Renal cortical epithelial cell (primary cell): ENCODE results near the gene ROBO3. TPM values are rescaled to one million over a fixed set of nuclear protein-coding genes. Genes with fewer than 3 reads are reported as not detected.
A peak's percentile ranks its signal among the peaks of the same experiment; 100 is the strongest.

Experiments
- DNase-seq: peaks from one replicate; pipeline ENCODE4 v3.0.0-alpha.2; 2011; ENCODE audit warnings: low read depth
- total RNA-seq: library from RNA; depleted of rRNA; stranded (reverse); fragments of >200 nt; gene quantifications from 2 replicates; pipeline ENCODE4 v1.2.3, GENCODE V29; 2014

Gene ROBO3
- total RNA-seq, 1 donor from 2014 or later = 7.3 TPM

DNA sequence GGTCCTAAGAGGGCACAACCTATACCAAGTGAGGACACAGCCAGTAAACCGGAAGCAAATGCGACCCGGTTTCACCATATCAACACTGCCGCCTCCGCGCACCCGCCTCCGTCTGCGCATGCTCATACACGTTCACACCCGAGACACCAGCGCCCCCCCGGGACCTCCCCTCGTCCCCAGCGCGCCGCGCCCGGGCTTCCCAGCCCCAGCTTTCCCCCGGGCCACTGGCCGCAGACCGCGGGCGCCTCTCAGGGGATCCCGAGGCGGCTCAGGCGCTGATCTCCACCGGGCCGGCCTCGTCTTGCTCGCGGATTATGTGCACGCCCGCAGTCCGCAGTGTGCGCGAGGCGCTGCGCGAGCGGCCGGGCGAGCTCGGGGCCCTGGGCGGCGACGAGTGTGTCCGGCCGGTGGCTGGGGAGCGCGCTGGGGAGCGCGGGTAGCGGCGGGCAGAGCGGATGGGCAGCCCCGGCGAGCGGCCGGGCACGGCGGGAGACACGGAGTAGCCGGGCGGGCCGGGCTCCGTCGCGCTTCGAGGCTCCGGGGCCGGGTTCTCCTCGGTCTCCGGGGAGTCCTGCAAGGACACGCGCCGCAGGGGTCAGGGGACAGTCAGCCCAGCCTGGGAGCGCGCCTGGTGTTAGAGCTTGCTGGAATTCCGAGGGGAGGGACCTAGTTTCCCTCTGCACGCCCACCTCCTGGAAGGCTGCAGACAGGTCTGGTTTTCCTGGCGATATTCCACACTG, 55.8 kb downstream of the ROBO3 start:
- peak; percentile 26 for DNase-seq

- no peak for DNase-seq
Measured at GRCh38 chr11:124922831-124923230, 57.6 kb downstream of the ROBO3 start.

DNA sequence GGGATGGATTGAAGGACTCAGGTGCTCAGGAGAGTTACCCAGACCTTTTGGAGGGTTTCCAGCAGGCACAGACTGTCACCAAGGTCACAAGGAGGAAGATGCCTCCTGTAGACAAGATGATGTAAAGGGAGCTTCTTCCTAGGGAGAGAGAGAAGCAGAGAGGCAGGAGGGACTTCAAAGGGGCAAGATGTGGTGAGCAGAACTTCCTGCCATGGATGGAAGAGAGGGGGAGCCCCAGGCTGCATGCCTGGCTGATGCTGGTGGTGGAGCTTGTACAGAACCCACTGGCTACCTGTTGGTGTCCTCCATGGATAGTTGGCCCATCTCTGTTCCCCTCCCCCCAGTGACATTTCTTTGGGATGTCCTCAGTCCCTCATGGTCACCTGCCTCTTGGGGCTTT, 58.1 kb downstream of the ROBO3 start:
- no peak for DNase-seq

DNA sequence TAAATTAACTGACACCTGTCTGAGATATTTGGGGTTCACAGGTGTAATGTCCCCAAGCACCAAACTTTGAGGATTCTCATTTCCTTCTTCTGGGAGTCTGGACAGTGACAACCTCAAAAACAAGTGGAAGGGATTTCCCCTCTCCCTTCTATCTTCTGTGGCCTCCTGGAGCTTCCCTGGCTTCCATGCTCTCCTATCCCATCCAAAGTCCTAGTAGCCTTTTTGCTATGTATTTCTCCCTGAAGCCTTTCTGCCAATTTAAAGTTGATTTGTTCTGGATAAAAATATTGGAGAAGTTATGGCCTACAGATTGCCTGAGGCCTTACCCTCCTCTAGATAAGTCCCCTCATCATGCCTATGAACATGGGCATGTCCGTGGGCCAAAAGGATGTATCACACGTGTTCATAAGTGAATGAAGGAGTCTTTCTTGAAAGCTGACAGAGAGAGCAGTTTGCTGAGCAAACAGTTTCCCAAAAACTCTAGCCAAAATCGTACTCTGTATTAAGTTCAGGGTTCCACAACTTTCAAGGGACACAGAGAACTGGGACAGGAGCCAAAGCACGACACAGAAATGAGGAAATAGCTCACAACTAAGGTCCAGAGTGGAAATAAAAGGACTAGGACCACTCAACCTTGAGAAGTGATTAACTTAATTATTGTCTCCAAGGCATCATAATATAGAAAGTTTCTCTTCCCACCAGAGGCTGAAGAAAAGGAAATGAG, 63.9 kb downstream of the ROBO3 start:
- peak; percentile 4 for DNase-seq

- DNase-seq = no peak
Measured at GRCh38 chr11:124930799-124931198, 65.6 kb downstream of the ROBO3 start.

Other genes with a start within 250 kb of the ROBO3 start
- gene TBRG1, start 242.6 kb upstream of the ROBO3 start, total RNA-seq = 22.4 and 33.1 TPM in 2 replicates
- 8.7 and 36.5 TPM in 2 replicates for gene SIAE, start 191.7 kb upstream of the ROBO3 start, total RNA-seq
- gene SPA17, start 191.5 kb upstream of the ROBO3 start, total RNA-seq = 11.3 and 22.6 TPM in 2 replicates
- 0.10 TPM in 1 of 2 replicates, not detected in the other for gene NRGN, start 125.5 kb upstream of the ROBO3 start, total RNA-seq
- gene VSIG2, start 113.2 kb upstream of the ROBO3 start, total RNA-seq = 0.10 TPM in 1 of 2 replicates, not detected in the other
- gene ESAM, start 103.1 kb upstream of the ROBO3 start, total RNA-seq = 0.50 and 1.4 TPM in 2 replicates
- gene MSANTD2, start 65.0 kb upstream of the ROBO3 start, total RNA-seq = 3.5 and 10.8 TPM in 2 replicates
- gene ROBO4, start 32.4 kb downstream of the ROBO3 start, total RNA-seq = 0.85 and 4.2 TPM in 2 replicates
- not detected in 2 replicates for gene HEPN1, start 53.8 kb downstream of the ROBO3 start, total RNA-seq
- 0.25 TPM in 1 of 2 replicates, not detected in the other for gene HEPACAM, start 70.6 kb downstream of the ROBO3 start, total RNA-seq
- 0.17 and 0.50 TPM in 2 replicates for gene CCDC15, start 88.8 kb downstream of the ROBO3 start, total RNA-seq
- 0.45 and 2.6 TPM in 2 replicates for gene SLC37A2, start 197.9 kb downstream of the ROBO3 start, total RNA-seq
- gene TMEM218, start 246.2 kb downstream of the ROBO3 start, total RNA-seq = 16.1 and 27.0 TPM in 2 replicates